HEK293 (cell line): ENCODE data around the gene RNASEH1.

Source experiments
- CTCF ChIA-PET: fragments of 350-600 bp; formaldehyde crosslinking; extraction: SDS; loops from one replicate; lab custom pipeline; 2021; ENCODE audit warnings: antibody characterized with exemption; lab: Yijun Ruan, JAX
- POLR2A ChIA-PET: fragments of 300-600 bp; formaldehyde crosslinking; extraction: SDS; loops from one replicate; lab custom pipeline; 2020; ENCODE audit warnings: antibody characterized with exemption, inconsistent platforms; lab: Yijun Ruan, JAX
- H3K27ac ChIP-seq: fragments of 200-500 bp; sonication (Bioruptor generic); 2 replicates; pipeline ENCODE4 v1.5.1; 2014; ENCODE audit warnings: low read depth, low read length, control low read depth, inconsistent platforms; ENCODE audit errors: extremely low read depth
- H3K36me3 ChIP-seq, 2 experiments: fragments of 200-500 bp in 1 of 2; sonication (Bioruptor generic) in 1 of 2; 1 replicate in 1 of 2; 2 replicates in 1 of 2; pipeline ENCODE4 v1.5.1; 2014 to 2017; ENCODE audit warnings: inconsistent platforms in 2 of 2, low read length in 2 of 2; ENCODE audit not compliant: control insufficient read depth in 2 of 2, insufficient read depth in 1 of 2
- H3K4me1 ChIP-seq: fragments of 200-500 bp; sonication (Bioruptor generic); 2 replicates; pipeline ENCODE4 v1.5.1; 2014; ENCODE audit warnings: mild to moderate bottlenecking, low read length, inconsistent platforms; ENCODE audit not compliant: control insufficient read depth, insufficient read depth
- H3K4me3 ChIP-seq: 2 replicates; pipeline ENCODE4 v1.5.1; 2011; ENCODE audit warnings: low read depth, mild to moderate bottlenecking, control low read depth, low read length, moderate library complexity
- H3K9me3 ChIP-seq: fragments of 200-500 bp; sonication (Bioruptor generic); 2 replicates; pipeline ENCODE4 v1.5.1; 2014; ENCODE audit warnings: low read depth, low read length, inconsistent platforms; ENCODE audit not compliant: control insufficient read depth, insufficient read depth
- GFI1B ChIP-seq: fragments of 450-650 bp; formaldehyde crosslinking; IDR thresholded peaks from 2 replicates; pipeline ENCODE4 v1.5.1; 2016; ENCODE audit warnings: missing biosample characterization, missing genetic modification characterization
- HOXD13 ChIP-seq: sonication (generic); formaldehyde crosslinking; IDR thresholded peaks from 2 replicates; pipeline ENCODE4 v1.8.0; 2022; ENCODE audit warnings: missing genetic modification reagents, borderline replicate concordance
- MEIS1 ChIP-seq: sonication (generic); formaldehyde crosslinking; IDR thresholded peaks from 2 replicates; pipeline ENCODE4 v1.8.1; 2022; ENCODE audit warnings: missing genetic modification reagents, mild to moderate bottlenecking, borderline replicate concordance
- OVOL3 ChIP-seq: fragments of 450-650 bp; formaldehyde crosslinking; IDR thresholded peaks from 2 replicates; pipeline ENCODE4 v1.5.1; 2016; ENCODE audit warnings: missing biosample characterization, missing genetic modification characterization
- PRDM1 ChIP-seq: fragments of 450-650 bp; formaldehyde crosslinking; IDR thresholded peaks from 2 replicates; pipeline ENCODE4; 2016; ENCODE audit warnings: missing biosample characterization, missing genetic modification characterization
- SCRT2 ChIP-seq: fragments of 450-650 bp; formaldehyde crosslinking; IDR thresholded peaks from 2 replicates; pipeline ENCODE4 v1.5.1; 2016; ENCODE audit warnings: missing biosample characterization, missing genetic modification characterization
- SETDB1 ChIP-seq: IDR thresholded peaks from one replicate; pipeline ENCODE4 v1.6.1; 2017; ENCODE audit warnings: mild to moderate bottlenecking, low read length, moderate library complexity, mixed read lengths; ENCODE audit not compliant: insufficient read length
- SP2 ChIP-seq: fragments of 450-650 bp; formaldehyde crosslinking; IDR thresholded peaks from 2 replicates; pipeline ENCODE4 v1.5.1; 2016; ENCODE audit warnings: missing biosample characterization, missing genetic modification characterization
- WT1 ChIP-seq: fragments of 450-650 bp; formaldehyde crosslinking; IDR thresholded peaks from 2 replicates; pipeline ENCODE4 v1.5.1; 2016; ENCODE audit warnings: missing biosample characterization, missing genetic modification characterization
- YY2 ChIP-seq: fragments of 450-650 bp; formaldehyde crosslinking; IDR thresholded peaks from 2 replicates; pipeline ENCODE4 v1.5.1; 2016; ENCODE audit warnings: missing biosample characterization, missing genetic modification characterization
- ZBTB1 ChIP-seq: fragments of 450-650 bp; formaldehyde crosslinking; IDR thresholded peaks from 2 replicates; pipeline ENCODE4 v1.5.1; 2016; ENCODE audit warnings: missing biosample characterization, missing genetic modification characterization
- ZBTB8A ChIP-seq: fragments of 450-650 bp; formaldehyde crosslinking; IDR thresholded peaks from 2 replicates; pipeline ENCODE4 v1.5.1; 2016; ENCODE audit warnings: missing biosample characterization, missing genetic modification characterization
- ZEB2 ChIP-seq: fragments of 450-650 bp; formaldehyde crosslinking; IDR thresholded peaks from 2 replicates; pipeline ENCODE4 v1.5.1; 2016; ENCODE audit warnings: missing biosample characterization, missing genetic modification characterization
- ZNF114 ChIP-seq: fragments of 450-650 bp; formaldehyde crosslinking; IDR thresholded peaks from 2 replicates; pipeline ENCODE4 v1.5.0; 2017; ENCODE audit warnings: missing biosample characterization, missing genetic modification characterization
- ZNF169 ChIP-seq: fragments of 450-650 bp; formaldehyde crosslinking; IDR thresholded peaks from 2 replicates; pipeline ENCODE4 v1.5.1; 2016; ENCODE audit warnings: missing biosample characterization, missing genetic modification characterization
- ZNF324 ChIP-seq: fragments of 450-650 bp; formaldehyde crosslinking; IDR thresholded peaks from 2 replicates; pipeline ENCODE4 v1.5.1; 2016; ENCODE audit warnings: missing biosample characterization, missing genetic modification characterization
- ZNF341 ChIP-seq: fragments of 450-650 bp; formaldehyde crosslinking; IDR thresholded peaks from 2 replicates; pipeline ENCODE4; 2016; ENCODE audit warnings: low read depth, missing biosample characterization, missing genetic modification characterization
- ZNF423 ChIP-seq: fragments of 450-650 bp; formaldehyde crosslinking; IDR thresholded peaks from 2 replicates; pipeline ENCODE4 v1.5.1; 2016; ENCODE audit warnings: missing biosample characterization, missing genetic modification characterization
- ZNF501 ChIP-seq: fragments of 450-650 bp; formaldehyde crosslinking; IDR thresholded peaks from 2 replicates; pipeline ENCODE4 v1.5.1; 2016; ENCODE audit warnings: missing biosample characterization, missing genetic modification characterization
- ZNF621 ChIP-seq: fragments of 450-650 bp; formaldehyde crosslinking; IDR thresholded peaks from 2 replicates; pipeline ENCODE4 v1.5.1; 2017; ENCODE audit warnings: missing biosample characterization, missing genetic modification characterization
- ZNF629 ChIP-seq: fragments of 450-650 bp; formaldehyde crosslinking; IDR thresholded peaks from 2 replicates; pipeline ENCODE4 v1.5.1; 2017; ENCODE audit warnings: missing biosample characterization, missing genetic modification characterization
- ZNF692 ChIP-seq: fragments of 450-650 bp; formaldehyde crosslinking; IDR thresholded peaks from 2 replicates; pipeline ENCODE4 v1.5.1; 2016; ENCODE audit warnings: missing biosample characterization, missing genetic modification characterization
- ZNF747 ChIP-seq: fragments of 450-650 bp; formaldehyde crosslinking; IDR thresholded peaks from 2 replicates; pipeline ENCODE4 v1.5.1; 2016; ENCODE audit warnings: missing biosample characterization, missing genetic modification characterization
- ZNF776 ChIP-seq: fragments of 450-650 bp; formaldehyde crosslinking; IDR thresholded peaks from 2 replicates; pipeline ENCODE4 v1.5.0; 2017; ENCODE audit warnings: missing biosample characterization, missing genetic modification characterization, borderline replicate concordance
- ZNF837 ChIP-seq: fragments of 450-650 bp; formaldehyde crosslinking; IDR thresholded peaks from 2 replicates; pipeline ENCODE4 v1.5.1; 2016; ENCODE audit warnings: missing biosample characterization, missing genetic modification characterization

Gene RNASEH1

GRCh38 chr2:3535794-3536681 is 22.1 kb downstream of the RNASEH1 start:
- TF ChIP-seq ZNF629: 0 out of 2 replicates have a peak, but pooled peaks have one; percentile 18
- no peak for TF ChIP-seq ZNF837 (tag by site-specific recombination)
- TF ChIP-seq PRDM1: peak; percentile 55
- peak; percentile 20; the same call in 1 of the 2 replicates for TF ChIP-seq SP2
- ChIA-PET POLR2A (interaction anchor here (0.6 to 2.4 kb wide), 5 partner anchors 12 to 401 kb away, joined by 3 to 11 read pairs (median 7); partner anchors contain the start of gene RNASEH1), CTCF (interaction anchor here (0.6 to 1.2 kb wide), 7 partner anchors 10 to 291 kb away, joined by 3 to 5 read pairs (median 4); no protein-coding TSS in a partner anchor)
- H3K9me3 ChIP-seq: no peaks in the 10 kb centered on the region
- H3K4me3 ChIP-seq: peak overlapping the region; percentile 35
- no peaks in the 10 kb centered on the region; the same call in 1 of the 2 replicates for H3K4me1 ChIP-seq
- peak overlapping the region; percentile 19; the same call in 1 of the 2 replicates for H3K27ac ChIP-seq
- peaks cover 0 to 29% of the 10 kb centered on the region in 2 experiments; a peak in 1 of 3 replicates for H3K36me3 ChIP-seq

GRCh38 chr2:3535467-3535793 is 22.7 kb downstream of the RNASEH1 start:
- Histone ChIP-seq H3K27ac (no peak overlapping the region), H3K36me3 (peaks cover 0 to 24% of the 10 kb centered on the region in 2 experiments; a peak in 1 of 3 replicates), H3K4me3 (no peak overlapping the region), H3K4me1 (no peaks in the 10 kb centered on the region; the same call in 1 of the 2 replicates), H3K9me3 (no peaks in the 10 kb centered on the region)
- POLR2A ChIA-PET: interaction anchor here (1.3 to 2.4 kb wide), 3 partner anchors 11 to 41 kb away, joined by 3 to 11 read pairs (median 8); partner anchors contain the start of gene RNASEH1
- CTCF ChIA-PET: interaction anchor here (0.7 to 1.2 kb wide), 4 partner anchors 9 to 292 kb away, joined by 4 to 5 read pairs (median 4); no protein-coding TSS in a partner anchor
- no peak for TF ChIP-seq SCRT2 (tag by site-specific recombination)
- TF ChIP-seq SETDB1: no peak
- no peak for TF ChIP-seq ZEB2 (tag by site-specific recombination)
- no peak for TF ChIP-seq ZBTB8A (tag by site-specific recombination)
- no peak for TF ChIP-seq ZBTB1
- no peak for TF ChIP-seq ZNF621 (tag by site-specific recombination)
- TF ChIP-seq OVOL3 (tag by site-specific recombination): no peak
- no peak for TF ChIP-seq ZNF169 (tag by site-specific recombination)
- no peak for TF ChIP-seq ZNF423 (tag by site-specific recombination)
- no peak for TF ChIP-seq MEIS1
- no peak for TF ChIP-seq ZNF501 (tag by site-specific recombination)
- TF ChIP-seq WT1 (tag by site-specific recombination): no peak

GRCh38 chr2:3534251-3534814 is 23.8 kb downstream of the RNASEH1 start:
- Histone ChIP-seq H3K4me3 (no peak overlapping the region), H3K27ac (no peak overlapping the region)
- no peak for TF ChIP-seq YY2
- no peak for TF ChIP-seq ZNF747 (tag by site-specific recombination)
- TF ChIP-seq GFI1B: no peak
- TF ChIP-seq, all 188 proteins: peak for 0
- H3K36me3 ChIP-seq: peaks cover 0 to 17% of the 10 kb centered on the region in 2 experiments; a peak in 1 of 3 replicates
- no peaks in the 10 kb centered on the region; the same call in 1 of the 2 replicates for H3K4me1 ChIP-seq
- CTCF ChIA-PET: no interaction called here
- POLR2A ChIA-PET: interaction anchor here (1.1 to 2.4 kb wide), 2 partner anchors 15 to 24 kb away, joined by 3 to 11 read pairs; partner anchors contain the start of genes ADI1 and RNASEH1
- no peaks in the 10 kb centered on the region for H3K9me3 ChIP-seq

- CTCF ChIA-PET: no interaction called here
- POLR2A ChIA-PET: interaction anchor here (1.1 kb wide), 1 partner anchor 14 kb away, joined by 3 read pairs; the partner anchor contains the start of gene ADI1
- H3K27ac ChIP-seq: no peak overlapping the region
- peaks cover 0 to 14% of the 10 kb centered on the region in 2 experiments; a peak in 1 of 3 replicates for H3K36me3 ChIP-seq
- TF ChIP-seq ZNF341 (tag by site-specific recombination) (no peak), HOXD13 (CRISPR knock-in tag) (no peak), ZNF324 (tag by site-specific recombination) (no peak), ZNF692 (tag by site-specific recombination) (no peak), ZNF776 (tag by site-specific recombination) (no peak), ZNF114 (tag by site-specific recombination) (no peak)
- TF ChIP-seq, all 188 proteins: peak for 0
- H3K4me1 ChIP-seq: no peaks in the 10 kb centered on the region; the same call in 1 of the 2 replicates
- no peak overlapping the region for H3K4me3 ChIP-seq
- H3K9me3 ChIP-seq: no peaks in the 10 kb centered on the region
Measured at GRCh38 chr2:3533836-3534235, 24.3 kb downstream of the RNASEH1 start.
